IMR-90 (cell line): Measurements from ENCODE around the gene RBPJL. TPM values are rescaled to one million over a fixed set of nuclear protein-coding genes. Genes with fewer than 3 reads are reported as not detected.
A peak's percentile ranks its signal among the peaks of the same experiment; 100 is the strongest.

Experiments used
- ATAC-seq: fragments of 200-7000 bp; cut with Tn5 transposase; 2 replicates; pipeline ENCODE4 v1.9.1; 2020; ENCODE audit warnings: low read depth, mild to moderate bottlenecking, moderate library complexity
- BruUV-seq: library from RNA; stranded (reverse); fragments of 400-500 nt; replicated peaks from 2 replicates; lab custom pipeline; 2021; lab: Mats Ljungman, UMichigan
- CTCF ChIA-PET: fragments of 300-600 bp; formaldehyde crosslinking; extraction: SDS; loops from one replicate; lab custom pipeline; 2021; ENCODE audit warnings: antibody characterized with exemption; lab: Yijun Ruan, JAX
- POLR2A ChIA-PET: fragments of 300-600 bp; sonication (Branson Sonifier 250); formaldehyde crosslinking; loops from one replicate; lab custom pipeline; 2022; ENCODE audit warnings: antibody characterized with exemption; ENCODE audit not compliant: unreplicated experiment; lab: Charles Lee
- DNase-seq: peaks from one replicate; pipeline ENCODE4 v3.0.0; 2013
- H2AFZ ChIP-seq: replicated peaks from 2 replicates; pipeline ENCODE3; 2013; ENCODE audit warnings: low read length, mild to moderate bottlenecking; ENCODE audit not compliant: poor library complexity
- H2AK5ac ChIP-seq: 2 replicates; pipeline ENCODE4 v1.6.1; 2013; ENCODE audit warnings: low read depth, low read length, inconsistent platforms
- H2AK9ac ChIP-seq: replicated peaks from 2 replicates; pipeline ENCODE3; 2013; ENCODE audit warnings: mild to moderate bottlenecking, low read depth, low read length, moderate library complexity; ENCODE audit not compliant: poor library complexity
- H2BK120ac ChIP-seq: 2 replicates; pipeline ENCODE4 v1.6.1; 2013; ENCODE audit warnings: low read depth, low read length, inconsistent platforms
- H2BK15ac ChIP-seq: 3 replicates; pipeline ENCODE4 v1.6.1; 2013; ENCODE audit warnings: low read depth, low read length, inconsistent platforms
- H2BK20ac ChIP-seq: 2 replicates; pipeline ENCODE4 v1.6.1; 2013; ENCODE audit warnings: low read depth, mild to moderate bottlenecking, inconsistent platforms, low read length, moderate library complexity
- H2BK5ac ChIP-seq: 2 replicates; pipeline ENCODE4 v1.6.1; 2013; ENCODE audit warnings: mild to moderate bottlenecking, low read depth, low read length, inconsistent platforms; ENCODE audit not compliant: poor library complexity, severe bottlenecking
- H3K14ac ChIP-seq: replicated peaks from 2 replicates; pipeline ENCODE4 v1.6.1; 2013; ENCODE audit warnings: low read depth, low read length, inconsistent platforms
- H3K18ac ChIP-seq: 2 replicates; pipeline ENCODE4 v1.6.1; 2013; ENCODE audit warnings: low read depth, low read length, control low read depth
- H3K23ac ChIP-seq: 2 replicates; pipeline ENCODE4 v1.6.1; 2013; ENCODE audit warnings: low read depth, low read length, inconsistent platforms
- H3K27ac ChIP-seq: 2 replicates; pipeline ENCODE4 v1.5.1; 2013; ENCODE audit warnings: mild to moderate bottlenecking, control low read depth, low read length; ENCODE audit not compliant: insufficient read depth
- H3K27me3 ChIP-seq: 2 replicates; pipeline ENCODE4 v1.6.1; 2013; ENCODE audit warnings: low read length; ENCODE audit not compliant: control insufficient read depth, insufficient read depth
- H3K36me3 ChIP-seq: 2 replicates; pipeline ENCODE4 v1.6.1; 2013; ENCODE audit warnings: low read length, mixed read lengths; ENCODE audit not compliant: control insufficient read depth, insufficient read depth
- H3K4ac ChIP-seq: 2 replicates; pipeline ENCODE4 v1.6.1; 2013; ENCODE audit warnings: low read depth, low read length, inconsistent platforms
- H3K4me1 ChIP-seq: 2 replicates; pipeline ENCODE4 v1.6.1; 2013; ENCODE audit warnings: low read length, mixed read lengths; ENCODE audit not compliant: control insufficient read depth, insufficient read depth
- H3K4me2 ChIP-seq: 2 replicates; pipeline ENCODE4 v1.6.1; 2013; ENCODE audit warnings: low read depth, mild to moderate bottlenecking, control low read depth, low read length, moderate library complexity
- H3K4me3 ChIP-seq: 2 replicates; pipeline ENCODE4 v1.5.1; 2013; ENCODE audit warnings: low read depth, mild to moderate bottlenecking, control low read depth, low read length, moderate library complexity; ENCODE audit not compliant: insufficient read depth
- H3K56ac ChIP-seq: 2 replicates; pipeline ENCODE4 v1.6.1; 2013; ENCODE audit warnings: low read length, inconsistent platforms; ENCODE audit not compliant: insufficient read depth; ENCODE audit errors: extremely low read depth
- H3K79me1 ChIP-seq, 2 experiments: 2 replicates each; pipeline ENCODE4 v1.6.1; 2013; ENCODE audit warnings: low read length in 2 of 2, inconsistent platforms in 1 of 2, low read depth in 1 of 2
- H3K9ac ChIP-seq: 2 replicates; pipeline ENCODE4 v1.6.1; 2013; ENCODE audit warnings: low read depth, low read length, control low read depth
- H3K9me1 ChIP-seq: 2 replicates; pipeline ENCODE4 v1.6.1; 2013; ENCODE audit warnings: low read length, inconsistent platforms; ENCODE audit not compliant: insufficient read depth
- H3K9me3 ChIP-seq: 2 replicates; pipeline ENCODE4 v1.6.1; 2013; ENCODE audit warnings: low read length; ENCODE audit not compliant: control insufficient read depth, insufficient read depth
- H4K20me1 ChIP-seq: 2 replicates; pipeline ENCODE4 v1.6.1; 2013; ENCODE audit warnings: low read length, inconsistent platforms; ENCODE audit not compliant: insufficient read depth
- H4K5ac ChIP-seq: 2 replicates; pipeline ENCODE4 v1.6.1; 2013; ENCODE audit warnings: mild to moderate bottlenecking, low read depth, low read length, control low read depth
- H4K8ac ChIP-seq, 2 experiments: 2 replicates each; pipeline ENCODE4 v1.6.1; 2013; ENCODE audit warnings: low read depth in 2 of 2, low read length in 2 of 2, control low read depth in 1 of 2, inconsistent platforms in 1 of 2
- H4K91ac ChIP-seq: 2 replicates; pipeline ENCODE4 v1.6.1; 2013; ENCODE audit warnings: low read depth, low read length, inconsistent platforms; ENCODE audit not compliant: insufficient read depth
- RCOR1 ChIP-seq: IDR thresholded peaks from 2 replicates; pipeline ENCODE4 v1.6.1; 2012; ENCODE audit warnings: mild to moderate bottlenecking, low read length, improper control_type of control experiment; ENCODE audit not compliant: insufficient replicate concordance
- USF2 ChIP-seq: fragments of 150-350 bp; IDR thresholded peaks from 2 replicates; pipeline ENCODE4 v1.6.1; 2017; ENCODE audit warnings: mild to moderate bottlenecking, antibody characterized with exemption, low read length, low read depth
- WGBS, 2 experiments: methylation state at CpG; one replicate each; pipeline versions ENCODE4 v1.1.5 to v1.1.7; 2013; ENCODE audit warnings: missing lambda C conversion rate in 2 of 2; ENCODE audit not compliant: insufficient read length in 1 of 2; ENCODE audit errors: extremely low coverage in 2 of 2; 5-methylcytosine and 5-hydroxymethylcytosine counted together
- dilution Hi-C: fragments of 300-500 bp; cut with HindIII; formaldehyde crosslinking; loops from one replicate; pipeline ENCODE4 v1.14.3; 2018; ENCODE audit warnings: low sequenced_read_pairs; ENCODE audit not compliant: unreplicated experiment
- in situ Hi-C: fragments of 300-500 bp; cut with MboI; formaldehyde crosslinking; loops from 3 replicates; pipeline ENCODE4 v1.14.3; 2019; ENCODE audit warnings: low sequenced_read_pairs, inconsistent platforms, mixed read lengths
- intact Hi-C: fragments of 100-400 bp; cut with micrococcal nuclease; formaldehyde crosslinking; loops from 2 replicates; pipeline ENCODE4 v1.10.0; 2022
- polyA plus RNA-seq, 3 experiments: library from polyadenylated mRNA; depleted of rRNA; stranded (reverse); fragments of >200 nt; gene quantifications; 2 replicates each; pipeline ENCODE4 v1.2.3, GENCODE V29; 2012; ENCODE audit warnings: low replicate concordance in 1 of 3
- total RNA-seq: library from RNA; depleted of rRNA; stranded (reverse); fragments of >200 nt; gene quantifications from 2 replicates; pipeline ENCODE4 v1.2.3, GENCODE V29; 2012

The RBPJL gene
- total and polyA plus RNA-seq, 2 of the 4 experiments (the other 2 are of a cell fraction), result not detected

DNA sequence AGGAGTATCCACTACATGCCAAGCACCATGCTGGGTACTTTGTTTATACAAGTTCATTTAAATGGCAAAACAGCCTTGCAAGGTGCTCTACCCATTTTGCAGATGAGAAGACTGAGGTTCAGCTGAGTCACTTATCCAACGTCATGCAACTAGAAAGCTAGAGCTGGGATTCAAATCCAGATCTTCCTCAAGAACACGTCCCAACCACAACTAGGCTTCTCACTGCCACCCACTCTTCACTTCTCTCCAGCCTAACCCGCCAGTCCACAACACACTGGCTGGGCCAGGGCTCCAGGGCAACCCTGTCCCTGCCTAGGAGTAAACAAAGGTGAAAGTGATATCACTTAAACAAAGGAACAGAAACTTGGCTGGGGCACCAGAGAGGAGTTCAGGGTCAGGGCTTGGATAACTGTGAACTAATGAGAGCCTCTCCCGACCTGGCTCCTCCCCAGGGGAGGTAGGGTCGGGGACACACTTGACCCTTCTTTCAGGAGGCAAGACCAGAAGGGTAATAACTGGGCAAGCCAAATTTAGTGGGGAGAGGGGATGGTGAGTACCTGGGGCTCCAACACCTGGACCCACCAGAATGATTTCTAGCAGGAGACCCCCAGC, 33.7 kb downstream of the RBPJL start:
- Histone ChIP-seq H3K4me2 (no peak overlapping the region), H3K9me1 (peaks cover 48% of the 10 kb centered on the region), H3K4me3 (no peak overlapping the region), H3K27ac (peak overlapping the region; percentile 31; the same call in 1 of the 2 replicates), H2AK5ac (peak overlapping the region; percentile 50; the same call in 1 of the 2 replicates), H2AFZ (no peak overlapping the region), H3K23ac (peak overlapping the region; percentile 19; the same call in 1 of the 2 replicates), H3K4me1 (peaks cover 73% of the 10 kb centered on the region), H2BK15ac (no peak overlapping the region), H4K91ac (peak overlapping the region; percentile 21; the same call in 1 of the 2 replicates), H2AK9ac (no peak overlapping the region), H3K4ac (peak overlapping the region; percentile 42), H3K9me3 (no peaks in the 10 kb centered on the region), H3K27me3 (no peaks in the 10 kb centered on the region), H3K79me1 (peaks cover 30 to 96% of the 10 kb centered on the region in 2 experiments), H3K36me3 (peaks cover 38% of the 10 kb centered on the region), H3K9ac (no peak overlapping the region), H4K8ac (0 out of 4 replicates have a peak overlapping the region, but pooled peaks of 1 of the 2 experiments have one; percentile 22), H2BK5ac (peak overlapping the region; percentile 95), H2BK20ac (no peak overlapping the region), H3K56ac (no peak overlapping the region), H2BK120ac (peak overlapping the region; percentile 8; the same call in 1 of the 2 replicates), H4K5ac (no peak overlapping the region), H3K18ac (no peak overlapping the region), H3K14ac (no peak overlapping the region), H4K20me1 (peaks cover 45% of the 10 kb centered on the region)
- DNase-seq, result no peak
- TF ChIP-seq RCOR1, result peak; percentile 45
- no peak for TF ChIP-seq USF2
- dilution Hi-C loops (no loop called here), intact Hi-C loops (no loop called here), in situ Hi-C loops (loop anchor here (25.0 kb wide), 1 partner anchor 572 kb away; the partner anchor contains the start of gene PLTP)
- no TSS peak for BruUV-seq
- ATAC-seq, result no peak
- no CpG with 5 or more reads among the region's 5 CpGs for WGBS, 2 experiments
- ChIA-PET CTCF (interaction anchor here (0.6 to 2.5 kb wide), 2 partner anchors 23 to 1502 kb away, joined by 4 to 8 read pairs; partner anchors contain the start of gene SYS1), POLR2A (no interaction called here)
